ENCODE measurements around the gene ITPK1. TPM values are rescaled to one million over a fixed set of nuclear protein-coding genes. Genes with fewer than 3 reads are reported as not detected.

The ITPK1 gene
- total and polyA plus RNA-seq, 10 of the 15 experiments (the other 5 are each of a cell fraction or from before 2014, with no cell fraction given), result 1.3 to 73.2 (median 27.0) TPM

- RAD21 ChIA-PET (ENCODE audit: unreplicated experiment), result no interaction called here
- no peak overlapping the region for H3K4me2 ChIP-seq (ENCODE audit: control insufficient read depth, insufficient read depth)
- in situ Hi-C loops (cut with MboI), result no loop called here
- peaks cover 2% of the 10 kb centered on the region for H3K79me2 ChIP-seq (ENCODE audit: control insufficient read depth, insufficient read depth, low read length)
- BruUV-seq (replicated peaks), result no TSS peak
- CTCF ChIA-PET, result interaction anchor here (1.5 kb wide), 1 partner anchor 85 kb away, joined by 5 read pairs; no protein-coding TSS in a partner anchor
- peaks cover 8% of the 10 kb centered on the region for H3K4me1 ChIP-seq (ENCODE audit: control insufficient read depth, insufficient read depth, low read length)
- H3K36me3 ChIP-seq (ENCODE audit: control insufficient read depth in 2 of 2, insufficient read depth in 2 of 2, low read length in 1 of 2), result peaks cover 0 to 5% of the 10 kb centered on the region in 2 experiments; a peak in 3 of 4 replicates
- no peak overlapping the region for H3K9ac ChIP-seq (ENCODE audit: control insufficient read depth, insufficient read depth, low read length)
- H4K20me1 ChIP-seq (ENCODE audit: control insufficient read depth, insufficient read depth), result no peaks in the 10 kb centered on the region; the same call in 1 of the 2 replicates
- no peak for ATAC-seq
- 74% methylated on average over 19 of the region's 19 CpGs for WGBS (ENCODE audit: insufficient coverage, insufficient replicate concordance, low lambda C conversion rate, missing lambda C conversion rate)
- SMC1A ChIA-PET (ENCODE audit: uncharacterized antibody, unreplicated experiment), result no interaction called here
- POLR2A ChIA-PET, result no interaction called here
- no peaks in the 10 kb centered on the region for H3K27me3 ChIP-seq (replicated peaks in 1 of 2; ENCODE audit: control insufficient read depth in 2 of 2, insufficient read depth in 2 of 2, low read length in 1 of 2)
- no peak for TF ChIP-seq USF2 (IDR thresholded peaks at IDR 0.05; ENCODE audit: borderline replicate concordance, low read depth, low read length)
- no peak for TF ChIP-seq SMAD1 (IDR thresholded peaks at IDR 0.05; ENCODE audit: low read depth, partially characterized antibody)
- TF ChIP-seq RB1 (IDR thresholded peaks at IDR 0.05; ENCODE audit: borderline replicate concordance), result no peak
- no peak for TF ChIP-seq MYC (IDR thresholded peaks at IDR 0.05; ENCODE audit: insufficient read depth, insufficient read length, insufficient replicate concordance, low read length, severe bottlenecking)
- no peak for TF ChIP-seq KLF5 (IDR thresholded peaks at IDR 0.05; ENCODE audit: partially characterized antibody)
- TF ChIP-seq ZNF207 (IDR thresholded peaks at IDR 0.05; ENCODE audit: borderline replicate concordance), result no peak
- no peak for TF ChIP-seq KDM1A (IDR thresholded peaks at IDR 0.05; ENCODE audit: borderline replicate concordance)
- no peak for TF ChIP-seq FOXK2 (IDR thresholded peaks at IDR 0.05)
- TF ChIP-seq WRNIP1 (IDR thresholded peaks at IDR 0.05; ENCODE audit: borderline replicate concordance, low read depth, low read length), result no peak
- no peak for TF ChIP-seq BCL11A (IDR thresholded peaks at IDR 0.05; ENCODE audit: low read depth, low read length)
- no peak for TF ChIP-seq RUNX3 (IDR thresholded peaks at IDR 0.05; ENCODE audit: low read length)
- no peak for TF ChIP-seq BCLAF1 (IDR thresholded peaks at IDR 0.05)
- TF ChIP-seq SUPT20H (IDR thresholded peaks at IDR 0.05; ENCODE audit: borderline replicate concordance, control insufficient read depth, low read depth, low read length), result no peak
- TF ChIP-seq LARP7 (IDR thresholded peaks at IDR 0.05), result no peak
- TF ChIP-seq SREBF1 (IDR thresholded peaks at IDR 0.05; ENCODE audit: low read length), result no peak
- TF ChIP-seq ESRRA (IDR thresholded peaks at IDR 0.05; ENCODE audit: low read length), result no peak
- TF ChIP-seq E2F4 (IDR thresholded peaks at IDR 0.05; ENCODE audit: low read depth, low read length), result no peak
- H3K9me3 ChIP-seq (replicated peaks; ENCODE audit: control insufficient read depth, insufficient read depth, low read length), result no peaks in the 10 kb centered on the region; the same call in 2 of the 3 replicates
- intact Hi-C loops (cut with micrococcal nuclease; ENCODE audit: unreplicated experiment), result no loop called here
- H3K4me3 ChIP-seq, result no peak overlapping the region
- FAIRE-seq, result no peak
- H2AFZ ChIP-seq (ENCODE audit: control insufficient read depth, low read depth, low read length), result no peak overlapping the region
- H3K27ac ChIP-seq (ENCODE audit: control insufficient read depth, insufficient read depth), result no peak overlapping the region
- DNase-seq (ENCODE audit: low read depth, low spot score), result no peak
Measured at GRCh38 chr14:93027810-93028723, 87.7 kb downstream of the ITPK1 start.

All from GM12878 (cell line).